GM13977 (cell line): ENCODE measurements around the gene ZNF860.

Experiments
- DNase-seq: peaks from one replicate; pipeline ENCODE4 v3.0.0; 2012; ENCODE audit warnings: low spot score
- in situ Hi-C: fragments of 300-500 bp; cut with MboI; formaldehyde crosslinking; loops from one replicate; pipeline ENCODE4 v1.12.0; 2022; ENCODE audit warnings: low sequenced_read_pairs, low pct_unique_long_range_greater_than_20kb, mixed read lengths, inconsistent platforms; ENCODE audit not compliant: unreplicated experiment
- TF ChIP-seq, protein P1 (sequence below): IDR thresholded peaks from 2 replicates; pipeline ENCODE4 v1.5.1; 2012; ENCODE audit warnings: mild to moderate bottlenecking, control low read depth; ENCODE audit not compliant: insufficient read depth; ENCODE audit errors: extremely low read depth, missing control alignments

ZNF860 gene

GRCh38 chr3:31959951-31960792 is 21.4 kb upstream of the ZNF860 start:
- TF ChIP-seq, protein P1, sequence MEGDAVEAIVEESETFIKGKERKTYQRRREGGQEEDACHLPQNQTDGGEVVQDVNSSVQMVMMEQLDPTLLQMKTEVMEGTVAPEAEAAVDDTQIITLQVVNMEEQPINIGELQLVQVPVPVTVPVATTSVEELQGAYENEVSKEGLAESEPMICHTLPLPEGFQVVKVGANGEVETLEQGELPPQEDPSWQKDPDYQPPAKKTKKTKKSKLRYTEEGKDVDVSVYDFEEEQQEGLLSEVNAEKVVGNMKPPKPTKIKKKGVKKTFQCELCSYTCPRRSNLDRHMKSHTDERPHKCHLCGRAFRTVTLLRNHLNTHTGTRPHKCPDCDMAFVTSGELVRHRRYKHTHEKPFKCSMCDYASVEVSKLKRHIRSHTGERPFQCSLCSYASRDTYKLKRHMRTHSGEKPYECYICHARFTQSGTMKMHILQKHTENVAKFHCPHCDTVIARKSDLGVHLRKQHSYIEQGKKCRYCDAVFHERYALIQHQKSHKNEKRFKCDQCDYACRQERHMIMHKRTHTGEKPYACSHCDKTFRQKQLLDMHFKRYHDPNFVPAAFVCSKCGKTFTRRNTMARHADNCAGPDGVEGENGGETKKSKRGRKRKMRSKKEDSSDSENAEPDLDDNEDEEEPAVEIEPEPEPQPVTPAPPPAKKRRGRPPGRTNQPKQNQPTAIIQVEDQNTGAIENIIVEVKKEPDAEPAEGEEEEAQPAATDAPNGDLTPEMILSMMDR, result no peak
- in situ Hi-C loops, result no loop called here
- no peak for DNase-seq

GRCh38 chr3:31960793-31961431 is 20.6 kb upstream of the ZNF860 start:
- in situ Hi-C loops, result no loop called here
- DNase-seq, result no peak

GRCh38 chr3:31962801-31963205 is 18.7 kb upstream of the ZNF860 start:
- TF ChIP-seq, protein P1, result no peak
- in situ Hi-C loops, result no loop called here
- no peak for DNase-seq

More at GRCh38 chr3:31960793-31961431, 20.6 kb upstream of the ZNF860 start:
- TF ChIP-seq, protein P1, result no peak

DNA sequence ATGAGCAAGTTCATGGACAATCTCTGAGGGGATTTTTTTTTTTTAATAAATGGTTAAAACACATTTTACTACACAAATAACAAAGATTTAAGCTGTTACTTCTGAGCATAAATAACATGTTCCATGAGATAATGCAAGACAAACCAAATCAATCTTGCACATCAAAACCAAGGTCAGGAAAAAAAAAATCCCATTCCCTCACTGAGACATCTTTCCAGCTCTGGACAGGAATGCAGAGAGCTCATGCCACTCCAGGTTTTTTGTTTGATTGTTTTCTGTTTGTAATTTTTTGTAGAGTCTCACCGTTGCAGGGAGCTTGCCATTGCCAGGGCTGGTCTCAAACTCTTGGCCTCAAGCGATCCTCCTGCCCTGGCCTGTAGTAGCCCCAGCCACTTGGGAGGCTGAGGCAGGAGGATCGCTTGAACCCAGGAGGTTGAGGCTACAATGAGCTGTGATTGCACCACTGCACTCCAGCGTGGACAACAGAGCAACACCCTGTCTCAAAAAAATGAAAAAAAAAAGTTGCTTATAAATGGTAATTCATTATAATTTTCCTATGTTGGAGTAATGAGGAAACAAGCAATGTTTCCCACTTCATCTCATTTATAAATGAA is 14.5 kb upstream of the ZNF860 start:
- in situ Hi-C loops, result no loop called here
- TF ChIP-seq, protein P1, result no peak
- DNase-seq, result no peak

GRCh38 chr3:31967592-31967991 is 14.0 kb upstream of the ZNF860 start:
- no peak for DNase-seq
- in situ Hi-C loops, result no loop called here
- TF ChIP-seq, protein P1, result no peak

- DNase-seq, result no peak
- in situ Hi-C loops, result no loop called here
- TF ChIP-seq, protein P1, result no peak
These were observed 13.1 kb upstream of the ZNF860 start for GRCh38 chr3:31968369-31968926.
